Measurements from ENCODE around the gene SPATA7. TPM values are rescaled to one million over a fixed set of nuclear protein-coding genes. Genes with fewer than 3 reads are reported as not detected.
A peak's percentile ranks its signal among the peaks of the same experiment; 100 is the strongest.

The SPATA7 gene, protein sequence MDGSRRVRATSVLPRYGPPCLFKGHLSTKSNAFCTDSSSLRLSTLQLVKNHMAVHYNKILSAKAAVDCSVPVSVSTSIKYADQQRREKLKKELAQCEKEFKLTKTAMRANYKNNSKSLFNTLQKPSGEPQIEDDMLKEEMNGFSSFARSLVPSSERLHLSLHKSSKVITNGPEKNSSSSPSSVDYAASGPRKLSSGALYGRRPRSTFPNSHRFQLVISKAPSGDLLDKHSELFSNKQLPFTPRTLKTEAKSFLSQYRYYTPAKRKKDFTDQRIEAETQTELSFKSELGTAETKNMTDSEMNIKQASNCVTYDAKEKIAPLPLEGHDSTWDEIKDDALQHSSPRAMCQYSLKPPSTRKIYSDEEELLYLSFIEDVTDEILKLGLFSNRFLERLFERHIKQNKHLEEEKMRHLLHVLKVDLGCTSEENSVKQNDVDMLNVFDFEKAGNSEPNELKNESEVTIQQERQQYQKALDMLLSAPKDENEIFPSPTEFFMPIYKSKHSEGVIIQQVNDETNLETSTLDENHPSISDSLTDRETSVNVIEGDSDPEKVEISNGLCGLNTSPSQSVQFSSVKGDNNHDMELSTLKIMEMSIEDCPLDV
- 1 to 10 TPM; 3.3 to 4.4 TPM for total RNA-seq

DNA sequence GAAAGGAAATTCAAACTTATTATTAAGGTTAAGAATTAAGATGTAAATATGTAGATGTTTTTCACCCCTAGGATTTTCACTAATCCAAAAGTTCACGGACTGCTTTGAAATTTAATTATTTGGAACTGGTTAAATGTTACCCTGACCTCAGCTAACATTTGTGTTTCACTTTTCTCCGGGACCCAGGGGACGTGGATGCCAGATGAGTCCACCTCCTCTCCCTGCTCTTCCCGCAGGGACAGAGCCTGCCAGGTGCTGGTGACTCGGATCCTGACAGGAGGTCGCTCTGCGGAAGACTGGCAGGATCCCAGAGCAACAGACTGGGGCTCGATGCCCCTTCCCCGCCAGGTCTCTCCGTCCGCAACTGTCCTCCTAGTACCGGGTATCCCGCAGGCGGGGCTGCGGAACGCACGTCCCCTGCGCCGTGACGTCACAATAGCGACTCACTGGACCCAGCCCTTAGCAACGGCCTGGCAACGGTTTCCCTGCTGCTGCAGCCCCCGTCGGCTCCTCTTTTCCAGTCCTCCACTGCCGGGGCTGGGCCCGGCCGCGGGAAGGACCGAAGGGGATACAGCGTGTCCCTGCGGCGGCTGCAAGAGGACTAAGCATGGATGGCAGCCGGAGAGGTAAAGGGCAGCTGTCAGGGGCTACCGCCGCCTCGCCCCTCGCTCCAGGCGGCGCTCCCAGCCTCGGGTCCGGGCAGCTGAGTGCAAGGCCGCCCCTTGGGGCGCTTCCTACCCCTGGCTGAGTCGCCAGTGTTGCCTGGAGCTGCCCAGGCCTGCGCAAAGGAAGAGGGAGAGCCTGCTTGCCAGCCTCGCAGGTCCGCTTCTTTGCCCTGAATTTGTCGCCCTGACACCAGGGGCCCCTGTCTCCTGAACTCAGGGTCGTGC lies at the start of gene SPATA7:
TSS of gene SPATA7 (plus strand) at position 446 of the 890 bp plus-strand sequence. CDS start at position 608, 162 bp downstream.
- peak within 1 kb of the TSS; percentile 87 for H3K27ac Mint-ChIP-seq

DNA sequence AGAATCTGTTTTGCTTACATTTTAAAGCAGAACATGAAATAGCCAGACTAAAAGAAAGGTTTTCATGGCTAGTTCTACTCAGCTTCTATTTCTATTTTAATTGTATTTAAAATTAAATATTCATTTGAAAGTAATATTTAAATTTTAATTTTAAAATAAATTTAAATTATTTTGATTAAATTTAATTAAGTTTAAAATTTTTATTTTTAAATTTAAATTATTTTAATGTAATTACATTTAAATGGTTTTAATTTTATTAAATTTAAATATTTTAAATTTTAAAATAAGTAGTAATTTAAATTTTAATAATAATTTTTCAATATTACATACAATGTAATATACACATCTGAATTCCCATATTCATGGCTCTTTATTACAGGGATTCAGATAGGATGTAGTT lies 45.1 kb upstream of the SPATA7 start:
- POLR2A ChIA-PET = no interaction called here
- Mint-ChIP-seq H3K36me3 (ENCODE audit: low read depth) (no peaks in the 10 kb centered on the region), H3K4me1 (no peaks in the 10 kb centered on the region), H3K4me3 (no peak overlapping the region), H3K27ac (no peak overlapping the region), H3K27me3 (peaks cover 15% of the 10 kb centered on the region), H3K9me3 (no peaks in the 10 kb centered on the region)
- CTCF ChIA-PET = no interaction called here
- no peak for DNase-seq

More for the DNA sequence above, at the start of gene SPATA7:
- H3K27me3 Mint-ChIP-seq = peaks cover 3% of the 10 kb centered on the region
- peak; percentile 91 for DNase-seq
- H3K9me3 Mint-ChIP-seq = no peaks in the 10 kb centered on the region
- CTCF ChIA-PET = interaction anchor here (1.5 kb wide), 1 partner anchor 20 kb away, joined by 4 read pairs; no protein-coding TSS in a partner anchor
- H3K4me3 Mint-ChIP-seq = peak within 1 kb of the TSS; percentile 89
- POLR2A ChIA-PET = interaction anchor here (0.5 kb wide), 1 partner anchor 327 kb away, joined by 6 read pairs; no protein-coding TSS in a partner anchor
- H3K4me1 Mint-ChIP-seq = peaks cover 22% of the 10 kb centered on the region
- H3K36me3 Mint-ChIP-seq (ENCODE audit: low read depth) = no peaks in the 10 kb centered on the region

DNA sequence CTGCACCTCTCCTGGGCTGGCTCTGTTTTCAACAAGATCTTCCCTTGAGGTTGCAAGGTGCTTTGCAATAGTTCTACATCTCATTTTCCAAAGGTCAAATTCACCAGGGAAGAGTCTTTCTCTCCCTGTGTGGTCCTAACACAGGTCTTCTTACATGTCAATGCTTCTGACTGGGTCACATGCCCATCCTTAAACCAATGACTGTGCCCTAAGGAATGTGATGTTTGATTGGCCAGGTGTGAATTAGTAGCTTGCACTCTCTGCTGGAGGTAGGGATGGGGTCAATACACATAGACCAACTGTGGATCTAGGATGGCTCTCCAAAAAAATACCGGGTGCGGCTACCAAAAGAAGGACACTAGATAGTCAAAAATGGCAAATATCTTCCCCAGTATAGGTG lies 42.5 kb upstream of the SPATA7 start:
- no peak overlapping the region for H3K27ac Mint-ChIP-seq
- H3K4me3 Mint-ChIP-seq = no peak overlapping the region
- peaks cover 16% of the 10 kb centered on the region for H3K27me3 Mint-ChIP-seq
- H3K4me1 Mint-ChIP-seq = no peaks in the 10 kb centered on the region
- no peaks in the 10 kb centered on the region for H3K9me3 Mint-ChIP-seq
- DNase-seq = no peak
- H3K36me3 Mint-ChIP-seq (ENCODE audit: low read depth) = no peaks in the 10 kb centered on the region
- ChIA-PET CTCF (no interaction called here), POLR2A (no interaction called here)

- Mint-ChIP-seq H3K4me1 (no peaks in the 10 kb centered on the region), H3K27ac (no peak overlapping the region), H3K9me3 (no peaks in the 10 kb centered on the region), H3K36me3 (ENCODE audit: low read depth) (no peaks in the 10 kb centered on the region), H3K4me3 (no peak overlapping the region), H3K27me3 (peaks cover 10% of the 10 kb centered on the region)
- DNase-seq = no peak
- ChIA-PET POLR2A (interaction anchor here (0.6 kb wide), 1 partner anchor 18 kb away, joined by 3 read pairs; no protein-coding TSS in a partner anchor), CTCF (no interaction called here)
Observed at GRCh38 chr14:88346048-88346639, 39.3 kb upstream of the SPATA7 start.

- POLR2A ChIA-PET = no interaction called here
- Mint-ChIP-seq H3K9me3 (no peaks in the 10 kb centered on the region), H3K4me3 (no peak overlapping the region), H3K27me3 (peaks cover 3% of the 10 kb centered on the region), H3K36me3 (ENCODE audit: low read depth) (no peaks in the 10 kb centered on the region), H3K27ac (no peak overlapping the region), H3K4me1 (no peaks in the 10 kb centered on the region)
- CTCF ChIA-PET = interaction anchor here (0.9 kb wide), 1 partner anchor 16 kb away, joined by 3 read pairs; no protein-coding TSS in a partner anchor
- DNase-seq = no peak
Observed at GRCh38 chr14:88348546-88348945, 36.9 kb upstream of the SPATA7 start.

DNA sequence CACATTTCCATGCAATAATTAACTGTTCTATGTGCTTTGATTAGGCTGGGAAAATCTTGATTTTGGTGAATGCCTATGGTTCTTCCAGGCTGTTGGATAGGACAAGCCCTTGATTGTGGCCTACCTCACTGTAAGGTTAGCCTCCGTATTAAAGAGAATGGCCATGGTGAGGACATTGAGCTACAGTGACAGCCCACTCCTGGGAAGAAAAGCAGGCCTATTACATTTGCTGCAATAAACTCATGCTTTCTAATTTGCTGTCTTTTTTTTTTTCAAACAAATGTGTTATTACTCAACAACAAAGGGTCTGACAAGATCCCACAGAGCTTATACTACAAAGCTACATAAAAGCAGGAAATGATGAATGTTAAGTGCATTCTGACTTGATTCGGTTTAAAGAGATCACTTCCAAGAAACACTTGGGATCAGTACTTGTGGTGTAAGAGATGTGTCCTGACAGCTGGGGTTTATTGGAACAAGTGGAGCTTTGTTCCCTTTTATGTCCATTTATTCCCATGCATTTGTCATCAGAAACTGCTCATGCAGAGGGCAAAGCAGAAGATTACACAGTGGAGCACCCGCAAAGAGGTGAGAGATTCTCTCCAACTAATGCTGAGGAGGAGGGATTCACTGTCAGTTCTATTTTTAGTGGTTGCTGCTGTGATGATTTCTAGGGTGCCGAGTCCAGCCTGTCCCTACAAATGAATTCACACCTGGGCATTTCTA lies 33.3 kb upstream of the SPATA7 start:
- ChIA-PET POLR2A (no interaction called here), CTCF (interaction anchor here (0.6 kb wide), 1 partner anchor 17 kb away, joined by 3 read pairs; no protein-coding TSS in a partner anchor)
- no peak for DNase-seq
- H3K27ac Mint-ChIP-seq = no peak overlapping the region
- H3K4me1 Mint-ChIP-seq = no peaks in the 10 kb centered on the region
- no peaks in the 10 kb centered on the region for H3K36me3 Mint-ChIP-seq (ENCODE audit: low read depth)
- no peaks in the 10 kb centered on the region for H3K9me3 Mint-ChIP-seq
- H3K4me3 Mint-ChIP-seq = no peak overlapping the region
- no peaks in the 10 kb centered on the region for H3K27me3 Mint-ChIP-seq

- Mint-ChIP-seq H3K27me3 (no peaks in the 10 kb centered on the region), H3K36me3 (ENCODE audit: low read depth) (no peaks in the 10 kb centered on the region), H3K27ac (no peak overlapping the region), H3K4me3 (no peak overlapping the region), H3K9me3 (no peaks in the 10 kb centered on the region), H3K4me1 (no peaks in the 10 kb centered on the region)
- ChIA-PET CTCF (no interaction called here), POLR2A (no interaction called here)
- no peak for DNase-seq
Observed at GRCh38 chr14:88352698-88353097, 32.8 kb upstream of the SPATA7 start.

GRCh38 chr14:88354358-88354757 lies 31.1 kb upstream of the SPATA7 start:
- Mint-ChIP-seq H3K27me3 (no peaks in the 10 kb centered on the region), H3K27ac (no peak overlapping the region), H3K4me3 (no peak overlapping the region), H3K4me1 (no peaks in the 10 kb centered on the region), H3K36me3 (ENCODE audit: low read depth) (no peaks in the 10 kb centered on the region), H3K9me3 (no peaks in the 10 kb centered on the region)
- POLR2A ChIA-PET = no interaction called here
- CTCF ChIA-PET = no interaction called here
- DNase-seq = no peak

DNA sequence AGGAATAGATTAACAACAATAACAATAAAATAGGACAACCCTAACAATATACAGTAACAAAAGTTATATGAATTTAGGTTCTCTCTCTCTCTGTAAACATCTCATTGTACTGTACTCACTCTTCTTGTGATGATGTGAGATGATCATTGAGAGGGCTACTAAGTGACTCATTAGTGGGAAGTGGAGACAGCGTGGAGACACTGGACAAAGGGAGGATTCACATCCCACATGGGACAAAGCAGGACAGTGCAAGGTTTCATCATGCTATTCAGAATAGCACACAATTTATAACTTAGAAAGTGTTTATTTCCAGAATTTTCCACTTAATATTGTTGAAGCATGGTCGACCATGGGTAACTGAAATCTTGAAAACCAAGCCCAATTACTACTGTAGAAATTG lies 26.0 kb upstream of the SPATA7 start:
- Mint-ChIP-seq H3K9me3 (peaks cover 2% of the 10 kb centered on the region), H3K4me1 (no peaks in the 10 kb centered on the region), H3K4me3 (no peak overlapping the region), H3K27me3 (peaks cover 7% of the 10 kb centered on the region), H3K36me3 (ENCODE audit: low read depth) (no peaks in the 10 kb centered on the region), H3K27ac (no peak overlapping the region)
- ChIA-PET POLR2A (no interaction called here), CTCF (interaction anchor here (1.3 kb wide), 1 partner anchor 9 kb away, joined by 4 read pairs; no protein-coding TSS in a partner anchor)
- no peak for DNase-seq

GRCh38 chr14:88363644-88364043 lies 21.8 kb upstream of the SPATA7 start:
- Mint-ChIP-seq H3K4me1 (no peaks in the 10 kb centered on the region), H3K9me3 (peaks cover 2% of the 10 kb centered on the region), H3K27me3 (peaks cover 9% of the 10 kb centered on the region), H3K27ac (no peak overlapping the region), H3K4me3 (no peak overlapping the region), H3K36me3 (ENCODE audit: low read depth) (no peaks in the 10 kb centered on the region)
- no peak for DNase-seq
- POLR2A ChIA-PET = no interaction called here
- CTCF ChIA-PET = no interaction called here

GRCh38 chr14:88364710-88365413 lies 20.6 kb upstream of the SPATA7 start:
- peaks cover 2% of the 10 kb centered on the region for H3K9me3 Mint-ChIP-seq
- no peak overlapping the region for H3K4me3 Mint-ChIP-seq
- no peak overlapping the region for H3K27ac Mint-ChIP-seq
- no peaks in the 10 kb centered on the region for H3K36me3 Mint-ChIP-seq (ENCODE audit: low read depth)
- CTCF ChIA-PET = no interaction called here
- POLR2A ChIA-PET = no interaction called here
- DNase-seq = no peak
- H3K4me1 Mint-ChIP-seq = no peaks in the 10 kb centered on the region
- peaks cover 15% of the 10 kb centered on the region for H3K27me3 Mint-ChIP-seq

- no peak for DNase-seq
- Mint-ChIP-seq H3K4me3 (no peak overlapping the region), H3K27ac (no peak overlapping the region), H3K36me3 (ENCODE audit: low read depth) (no peaks in the 10 kb centered on the region), H3K9me3 (peaks cover 2% of the 10 kb centered on the region), H3K4me1 (no peaks in the 10 kb centered on the region), H3K27me3 (peaks cover 39% of the 10 kb centered on the region)
- POLR2A ChIA-PET = no interaction called here
- CTCF ChIA-PET = interaction anchor here (0.6 kb wide), 1 partner anchor 18 kb away, joined by 3 read pairs; no protein-coding TSS in a partner anchor
Observed at GRCh38 chr14:88369496-88369895, 16.0 kb upstream of the SPATA7 start.

All from activated CD4-positive, alpha-beta T cell treated with anti-CD3 and anti-CD28 coated beads, Interleukin-2, amount 10 ng/mL, durations not matched to agents 7 days and 5 days (primary cell).